Measurements from ENCODE around the gene ALDH16A1. TPM values are rescaled to one million over a fixed set of nuclear protein-coding genes. Genes with fewer than 3 reads are reported as not detected.
"Not testable (repeated sequence)": the region's sequence is repeated elsewhere in the genome, so short reads cannot be mapped to it uniquely, and the experiment has no call there.

Gene ALDH16A1
- total RNA-seq, 2 experiments from 2014 or later, result 43.4 to 46.8 TPM

DNA sequence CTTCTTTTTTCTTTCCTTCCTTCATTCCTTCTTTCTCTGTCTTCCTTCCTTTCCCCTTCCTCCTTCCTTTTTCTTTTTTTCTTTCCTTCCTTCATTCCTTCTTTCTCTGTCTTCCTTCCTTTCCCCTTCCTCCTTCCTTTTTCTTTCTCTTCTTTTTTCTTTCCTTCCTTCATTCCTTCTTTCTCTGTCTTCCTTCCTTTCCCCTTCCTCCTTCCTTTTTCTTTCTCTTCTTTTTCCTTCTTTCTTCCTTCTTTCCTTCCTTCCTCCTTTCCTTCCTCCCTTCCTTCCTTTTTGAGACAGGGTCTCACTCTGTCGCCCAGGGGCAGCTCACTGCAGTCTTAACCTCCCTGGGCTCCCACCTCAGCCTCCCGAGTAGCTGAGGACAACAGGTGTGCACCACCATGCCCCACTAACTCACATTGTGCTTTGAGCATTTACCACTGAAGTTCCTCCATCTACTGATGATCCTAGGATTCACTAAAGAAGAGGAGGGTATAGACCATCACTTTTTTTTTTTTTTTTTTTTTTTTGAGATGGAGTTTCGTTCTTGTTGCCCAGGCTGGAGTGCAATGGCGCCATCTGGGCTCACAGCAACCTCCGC lies 8.8 kb upstream of the ALDH16A1 start:
- DNase-seq; H3K9me3 Mint-ChIP-seq; intact Hi-C loops (cut with micrococcal nuclease): not testable (repeated sequence)
- Mint-ChIP-seq H3K4me1 (ENCODE audit: low read depth) (peaks cover 27% of the 10 kb centered on the region), H3K4me3 (peak overlapping the region; percentile 75), H3K36me3 (ENCODE audit: low read depth) (peaks cover 12% of the 10 kb centered on the region), H3K27me3 (ENCODE audit: low read depth) (peaks cover 31% of the 10 kb centered on the region), H3K27ac (peak overlapping the region; percentile 8)
- CTCF ChIA-PET, result interaction anchor here (0.6 to 1.6 kb wide), 6 partner anchors 50 to 637 kb away, joined by 3 to 6 read pairs (median 4); no protein-coding TSS in a partner anchor

DNA sequence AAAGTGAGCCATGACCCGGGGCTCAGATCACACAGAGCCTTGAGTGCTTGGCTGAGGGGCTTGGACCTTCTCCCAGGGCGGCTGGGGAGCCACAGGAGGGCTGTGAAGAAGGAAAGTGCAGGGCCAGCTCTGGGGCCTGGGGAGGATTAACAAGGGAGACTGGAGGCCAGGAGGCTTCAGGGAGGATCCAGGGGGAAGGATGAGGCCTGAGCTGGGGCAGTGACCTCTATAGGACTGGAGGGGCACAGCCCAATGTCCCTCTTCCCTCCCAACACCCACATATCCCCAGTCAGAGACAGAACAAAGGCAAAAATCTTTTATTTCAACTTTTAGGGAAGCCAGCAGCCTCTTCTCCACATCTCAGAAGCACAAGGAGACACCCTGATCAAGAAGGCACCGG lies 7.0 kb upstream of the ALDH16A1 start:
- peaks cover 36% of the 10 kb centered on the region for H3K4me1 Mint-ChIP-seq (ENCODE audit: low read depth)
- H3K27me3 Mint-ChIP-seq (ENCODE audit: low read depth), result peaks cover 13% of the 10 kb centered on the region
- CTCF ChIA-PET, result interaction anchor here (0.6 to 1.2 kb wide), 7 partner anchors 11 to 60 kb away, joined by 3 to 6 read pairs (median 3); no protein-coding TSS in a partner anchor
- H3K4me3 Mint-ChIP-seq, result no peak overlapping the region
- H3K9me3 Mint-ChIP-seq, result no peaks in the 10 kb centered on the region
- H3K36me3 Mint-ChIP-seq (ENCODE audit: low read depth), result peaks cover 23% of the 10 kb centered on the region
- no peak overlapping the region for H3K27ac Mint-ChIP-seq
- DNase-seq, result no peak
- intact Hi-C loops (cut with micrococcal nuclease), result no loop called here

DNA sequence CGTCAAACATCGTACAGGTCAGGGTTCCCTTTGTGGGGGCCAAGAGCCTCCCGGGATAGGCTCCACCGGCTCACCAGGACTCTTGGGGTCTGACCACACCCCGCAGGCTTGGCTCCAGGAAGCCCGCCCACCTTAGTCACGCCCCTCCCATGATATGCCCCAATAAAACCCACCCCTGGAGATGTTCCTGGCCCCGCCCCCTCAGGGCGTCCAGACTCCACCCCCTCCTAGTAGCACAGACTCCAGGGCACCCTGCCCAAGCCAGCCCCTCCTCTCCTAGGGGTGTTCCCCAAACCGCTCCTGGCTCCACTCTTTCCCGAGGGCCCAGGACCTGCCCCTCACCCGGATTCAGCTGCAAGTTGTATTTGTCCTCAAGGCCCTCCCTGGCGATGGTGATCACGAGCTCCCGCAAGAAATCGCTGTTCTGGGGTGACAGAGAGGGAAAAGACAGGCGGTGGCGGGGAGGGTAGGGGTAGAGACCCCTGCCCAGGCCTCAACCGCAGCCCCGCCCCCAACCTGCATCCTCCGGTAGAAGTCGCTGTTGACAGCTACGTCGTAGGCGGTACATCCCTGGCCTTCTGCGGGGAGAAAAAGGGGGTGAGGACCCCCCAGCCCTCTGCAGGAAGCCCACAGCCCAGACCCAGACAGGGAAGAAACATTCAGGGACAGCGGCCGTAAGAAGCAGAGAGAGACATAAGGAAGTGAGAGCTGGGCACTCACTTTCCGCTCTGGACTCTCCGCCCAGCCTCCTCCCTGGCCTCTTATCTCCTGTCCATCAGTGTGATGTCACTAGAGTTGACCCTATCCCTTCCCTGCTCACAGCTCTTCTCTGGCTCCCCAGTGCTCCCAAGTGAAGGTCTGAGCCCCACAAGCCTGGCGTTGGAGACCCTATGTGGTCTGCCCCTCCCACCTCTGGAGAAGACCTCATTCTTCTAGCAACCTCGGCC lies 5.3 kb upstream of the ALDH16A1 start:
- H3K9me3 Mint-ChIP-seq, result no peaks in the 10 kb centered on the region
- H3K27ac Mint-ChIP-seq, result no peak overlapping the region
- H3K4me3 Mint-ChIP-seq, result no peak overlapping the region
- H3K36me3 Mint-ChIP-seq (ENCODE audit: low read depth), result peaks cover 27% of the 10 kb centered on the region
- peaks cover under 1% of the 10 kb centered on the region for H3K27me3 Mint-ChIP-seq (ENCODE audit: low read depth)
- CTCF ChIA-PET, result interaction anchor here (2.2 kb wide), 1 partner anchor 25 kb away, joined by 5 read pairs; no protein-coding TSS in a partner anchor
- intact Hi-C loops (cut with micrococcal nuclease), result no loop called here
- peak; percentile 25 for DNase-seq
- H3K4me1 Mint-ChIP-seq (ENCODE audit: low read depth), result peaks cover 35% of the 10 kb centered on the region

DNA sequence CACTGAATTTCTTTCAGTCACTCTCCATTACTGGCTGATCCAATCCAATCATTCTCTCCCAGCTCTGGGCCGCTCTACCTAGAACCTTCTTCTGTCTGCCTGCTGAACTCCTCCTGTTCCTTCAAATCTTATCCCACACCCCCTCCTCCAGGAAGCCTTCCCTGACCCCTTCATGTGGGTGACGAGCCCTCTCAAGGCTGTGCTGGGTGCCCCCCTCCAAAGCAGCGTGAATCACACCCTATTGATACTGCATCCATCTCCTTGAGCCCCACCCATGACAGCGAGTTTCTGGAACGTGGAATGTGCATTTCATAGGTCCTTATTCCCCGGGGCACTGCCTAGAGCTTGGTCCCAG lies 4.6 kb upstream of the ALDH16A1 start:
- H3K36me3 Mint-ChIP-seq (ENCODE audit: low read depth), result peaks cover 27% of the 10 kb centered on the region
- no peaks in the 10 kb centered on the region for H3K27me3 Mint-ChIP-seq (ENCODE audit: low read depth)
- intact Hi-C loops (cut with micrococcal nuclease), result no loop called here
- no peak overlapping the region for H3K4me3 Mint-ChIP-seq
- no peak overlapping the region for H3K27ac Mint-ChIP-seq
- DNase-seq, result no peak
- CTCF ChIA-PET, result interaction anchor here (2.2 kb wide), 1 partner anchor 25 kb away, joined by 5 read pairs; no protein-coding TSS in a partner anchor
- peaks cover 35% of the 10 kb centered on the region for H3K4me1 Mint-ChIP-seq (ENCODE audit: low read depth)
- H3K9me3 Mint-ChIP-seq, result no peaks in the 10 kb centered on the region

DNA sequence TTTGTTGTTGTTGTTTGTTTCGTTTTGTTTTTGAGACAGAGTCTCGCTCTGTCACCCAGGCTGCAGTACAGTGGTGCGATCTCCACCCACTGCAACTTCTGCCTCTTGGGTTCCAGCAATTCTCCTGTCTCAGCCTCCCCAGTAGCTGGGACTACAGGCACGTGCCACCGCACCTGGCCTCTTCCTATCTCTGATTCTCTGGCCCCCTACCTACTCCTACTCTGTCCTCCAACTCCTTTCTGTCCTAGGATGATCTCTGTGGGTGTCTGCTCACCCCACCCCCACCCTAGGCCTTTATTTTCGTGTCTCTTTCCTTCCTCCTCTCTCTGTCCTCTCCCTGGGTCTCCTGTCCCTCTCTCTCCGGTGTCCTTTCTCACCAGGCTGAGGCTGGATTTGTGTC lies 2.6 kb upstream of the ALDH16A1 start:
- peak overlapping the region; percentile 100 for H3K27ac Mint-ChIP-seq
- H3K27me3 Mint-ChIP-seq (ENCODE audit: low read depth), result no peaks in the 10 kb centered on the region
- DNase-seq, result no peak
- H3K4me1 Mint-ChIP-seq (ENCODE audit: low read depth), result peaks cover 32% of the 10 kb centered on the region
- CTCF ChIA-PET, result interaction anchor here (0.6 to 2.2 kb wide), 6 partner anchors 20 to 266 kb away, joined by 3 to 17 read pairs (median 4); partner anchors contain the start of gene FLT3LG
- peak overlapping the region; percentile 100 for H3K4me3 Mint-ChIP-seq
- intact Hi-C loops (cut with micrococcal nuclease), result loop anchor here (5.0 to 10.0 kb wide), 3 partner anchors 317 to 1088 kb away; partner anchors contain the start of genes AP2A1, C19orf73, LIN7B and PPFIA3
- H3K9me3 Mint-ChIP-seq, result no peaks in the 10 kb centered on the region
- peaks cover 29% of the 10 kb centered on the region for H3K36me3 Mint-ChIP-seq (ENCODE audit: low read depth)

DNA sequence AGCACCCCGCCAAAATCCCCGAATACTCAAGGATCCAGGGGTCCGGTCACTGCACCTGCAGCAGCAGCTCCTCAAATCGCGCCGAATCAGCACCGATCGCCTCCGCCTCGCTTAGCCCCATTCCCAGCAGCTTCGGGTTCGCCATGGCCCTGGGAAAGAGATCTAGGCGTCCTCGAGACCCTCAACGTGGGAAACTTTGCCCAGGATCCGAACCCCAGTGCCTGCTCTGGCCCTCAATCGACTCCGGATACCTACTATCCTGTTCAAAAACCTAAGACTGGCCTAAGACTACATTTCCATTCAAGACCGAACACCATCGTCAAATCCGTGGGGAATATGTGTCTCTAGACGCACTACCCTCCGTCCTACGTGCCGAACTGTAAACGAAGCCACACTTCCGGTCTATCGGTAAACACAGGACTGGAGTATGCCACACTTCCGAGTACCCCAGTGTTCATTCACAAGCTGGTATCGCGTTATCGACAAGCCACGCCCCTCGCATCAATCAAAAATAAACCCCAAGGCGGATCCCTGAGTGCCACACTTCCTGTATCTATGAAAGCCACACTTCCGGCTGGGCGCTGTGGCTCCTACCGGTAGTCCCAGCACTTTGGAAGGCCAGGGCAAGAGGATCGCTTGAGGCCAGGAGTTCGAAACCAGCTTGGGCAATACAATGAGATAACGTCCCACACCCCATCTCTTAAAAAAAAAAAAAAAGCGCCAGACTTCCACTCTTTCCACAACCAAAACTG lies 1.4 kb upstream of the ALDH16A1 start, which contains the start of gene PIH1D1:
Gene PIH1D1 (minus strand): TSS at position 385 of the 752 bp plus-strand sequence. CDS start 240 bp downstream, at position 145.
- Mint-ChIP-seq H3K9me3 (no peaks in the 10 kb centered on the region), H3K4me1 (ENCODE audit: low read depth) (peaks cover 40% of the 10 kb centered on the region), H3K4me3 (peak within 1 kb of the TSS; percentile 100), H3K36me3 (ENCODE audit: low read depth) (peaks cover 27% of the 10 kb centered on the region), H3K27me3 (ENCODE audit: low read depth) (no peaks in the 10 kb centered on the region), H3K27ac (peak within 1 kb of the TSS; percentile 100)
- intact Hi-C loops (cut with micrococcal nuclease), result loop anchor here (1.0 to 10.0 kb wide), 6 partner anchors 8 to 1089 kb away; partner anchors contain the start of genes AP2A1, C19orf73, CD37 and LIN7B
- DNase-seq, result peak; percentile 99
- CTCF ChIA-PET, result interaction anchor here (0.8 to 2.2 kb wide), 6 partner anchors 19 to 60 kb away, joined by 3 to 17 read pairs (median 6); partner anchors contain the start of gene FLT3LG

DNA sequence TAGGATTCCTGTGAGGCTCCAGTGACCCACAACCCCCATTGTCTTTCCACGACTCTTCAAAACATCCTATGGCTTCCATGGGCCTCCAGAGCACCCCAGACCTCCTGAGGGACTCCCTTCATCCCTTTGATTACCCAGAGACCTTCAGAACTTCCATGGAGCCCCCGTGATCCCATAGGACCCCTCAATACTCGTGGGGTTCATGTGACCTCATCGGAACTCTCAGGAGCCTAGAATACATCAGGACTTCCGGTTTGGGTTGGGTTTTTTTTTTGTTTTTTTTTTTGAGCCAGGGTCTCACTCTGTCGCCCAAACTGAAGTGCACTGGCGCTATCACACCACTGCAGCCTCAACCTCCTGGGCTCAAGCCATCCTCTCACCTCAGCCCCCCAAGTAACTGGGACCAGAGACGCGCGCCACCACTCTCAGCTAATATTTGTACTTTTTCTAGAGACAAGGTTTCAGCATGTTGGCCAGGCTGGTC lies 774 bp downstream of the ALDH16A1 start:
- CTCF ChIA-PET, result interaction anchor here (1.3 to 2.1 kb wide), 3 partner anchors 17 to 22 kb away, joined by 3 to 10 read pairs (median 9); partner anchors contain the start of gene FLT3LG

DNA sequence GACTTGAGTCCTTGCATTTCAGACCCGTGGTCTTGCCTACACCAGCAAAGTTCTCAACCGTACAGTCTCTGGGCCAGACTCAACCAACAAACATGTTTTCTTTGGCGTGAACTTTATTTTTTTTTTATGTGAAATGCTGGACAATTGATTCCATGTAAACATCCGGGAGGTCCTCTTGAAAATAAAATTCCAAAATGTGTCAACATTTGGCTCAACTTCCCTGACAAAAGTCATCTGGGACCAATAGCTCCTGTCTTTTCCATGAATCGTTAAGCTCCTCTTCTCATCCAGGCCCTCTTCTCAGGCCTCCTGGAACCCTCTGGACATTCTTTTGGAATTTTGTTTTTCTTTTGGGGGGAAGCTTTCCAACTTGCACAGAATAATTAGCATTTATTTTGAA lies 2.7 kb downstream of the ALDH16A1 start:
- no peak overlapping the region for H3K4me3 Mint-ChIP-seq
- intact Hi-C loops (cut with micrococcal nuclease), result loop anchor here (10.0 kb wide), 1 partner anchor 341 kb away; the partner anchor contains the start of genes C19orf73, LIN7B and PPFIA3
- H3K27me3 Mint-ChIP-seq (ENCODE audit: low read depth), result no peaks in the 10 kb centered on the region
- peaks cover 12% of the 10 kb centered on the region for H3K36me3 Mint-ChIP-seq (ENCODE audit: low read depth)
- no peaks in the 10 kb centered on the region for H3K9me3 Mint-ChIP-seq
- CTCF ChIA-PET, result interaction anchor here (0.6 to 3.4 kb wide), 3 partner anchors 17 to 23 kb away, joined by 3 to 9 read pairs (median 4); no protein-coding TSS in a partner anchor
- DNase-seq, result no peak
- H3K4me1 Mint-ChIP-seq (ENCODE audit: low read depth), result peaks cover 23% of the 10 kb centered on the region
- H3K27ac Mint-ChIP-seq, result peak overlapping the region; percentile 0

More for the DNA sequence above, 774 bp downstream of the ALDH16A1 start:
- no peaks in the 10 kb centered on the region for H3K9me3 Mint-ChIP-seq
- no peaks in the 10 kb centered on the region for H3K27me3 Mint-ChIP-seq (ENCODE audit: low read depth)
- intact Hi-C loops (cut with micrococcal nuclease), result loop anchor here (1.0 to 10.0 kb wide), 10 partner anchors 17 to 1091 kb away; partner anchors contain the start of genes AP2A1, C19orf73, CD37 and LIN7B
- DNase-seq, result no peak
- peak overlapping the region; percentile 100 for H3K4me3 Mint-ChIP-seq
- H3K36me3 Mint-ChIP-seq (ENCODE audit: low read depth), result peaks cover 18% of the 10 kb centered on the region
- peaks cover 39% of the 10 kb centered on the region for H3K4me1 Mint-ChIP-seq (ENCODE audit: low read depth)
- peak overlapping the region; percentile 100 for H3K27ac Mint-ChIP-seq

DNA sequence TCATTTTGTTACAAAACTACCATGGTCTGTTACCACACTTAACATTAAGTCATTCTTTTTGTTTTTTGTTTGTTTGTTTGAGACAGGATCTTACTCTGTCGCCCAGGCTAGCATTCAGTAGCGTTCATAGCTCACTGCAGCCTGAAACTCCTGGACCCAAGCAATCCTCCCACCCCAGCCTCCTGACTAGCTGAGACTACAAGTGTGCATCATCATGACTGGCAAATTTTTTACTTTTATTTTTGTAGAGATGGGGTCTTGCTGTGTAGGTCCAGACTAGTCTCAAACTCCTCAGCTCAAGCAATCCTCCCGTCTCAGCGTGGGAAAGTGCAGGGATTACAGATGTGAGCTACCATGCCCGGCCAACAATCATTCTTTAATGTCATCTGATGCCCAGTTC lies 3.3 kb downstream of the ALDH16A1 start:
- CTCF ChIA-PET, result interaction anchor here (0.6 to 3.4 kb wide), 3 partner anchors 15 to 23 kb away, joined by 3 to 9 read pairs (median 4); no protein-coding TSS in a partner anchor
- Mint-ChIP-seq H3K36me3 (ENCODE audit: low read depth) (peaks cover 12% of the 10 kb centered on the region), H3K9me3 (no peaks in the 10 kb centered on the region), H3K27me3 (ENCODE audit: low read depth) (no peaks in the 10 kb centered on the region), H3K4me1 (ENCODE audit: low read depth) (peaks cover 20% of the 10 kb centered on the region), H3K4me3 (no peak overlapping the region), H3K27ac (peak overlapping the region; percentile 0)
- no peak for DNase-seq
- intact Hi-C loops (cut with micrococcal nuclease), result loop anchor here (10.0 kb wide), 1 partner anchor 342 kb away; the partner anchor contains the start of genes C19orf73, LIN7B and PPFIA3

DNA sequence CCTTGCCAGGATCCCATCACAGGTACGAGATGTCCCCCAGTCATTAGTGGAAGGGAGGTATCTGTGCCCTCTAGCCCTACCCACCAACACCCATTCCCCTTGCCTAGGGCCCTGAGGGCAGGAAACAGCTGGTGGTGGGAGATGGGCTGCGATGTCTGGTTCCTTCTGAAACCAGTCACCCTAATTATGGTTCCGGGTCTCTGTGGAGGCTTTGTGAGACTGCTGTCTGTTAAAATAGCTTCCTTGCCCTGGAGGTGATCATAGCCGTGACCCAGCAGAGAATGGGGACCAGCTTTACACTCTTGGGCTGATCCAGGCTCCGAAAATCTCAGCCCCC lies 5.5 kb downstream of the ALDH16A1 start:
- H3K4me1 Mint-ChIP-seq (ENCODE audit: low read depth), result peaks cover 12% of the 10 kb centered on the region
- H3K27ac Mint-ChIP-seq, result no peak overlapping the region
- intact Hi-C loops (cut with micrococcal nuclease), result loop anchor here (10.0 kb wide), 1 partner anchor 344 kb away; the partner anchor contains the start of genes C19orf73, LIN7B and PPFIA3
- H3K36me3 Mint-ChIP-seq (ENCODE audit: low read depth), result peaks cover 7% of the 10 kb centered on the region
- CTCF ChIA-PET, result interaction anchor here (0.6 kb wide), 1 partner anchor 12 kb away, joined by 3 read pairs; no protein-coding TSS in a partner anchor
- no peaks in the 10 kb centered on the region for H3K9me3 Mint-ChIP-seq
- H3K27me3 Mint-ChIP-seq (ENCODE audit: low read depth), result no peaks in the 10 kb centered on the region
- no peak for DNase-seq
- no peak overlapping the region for H3K4me3 Mint-ChIP-seq

DNA sequence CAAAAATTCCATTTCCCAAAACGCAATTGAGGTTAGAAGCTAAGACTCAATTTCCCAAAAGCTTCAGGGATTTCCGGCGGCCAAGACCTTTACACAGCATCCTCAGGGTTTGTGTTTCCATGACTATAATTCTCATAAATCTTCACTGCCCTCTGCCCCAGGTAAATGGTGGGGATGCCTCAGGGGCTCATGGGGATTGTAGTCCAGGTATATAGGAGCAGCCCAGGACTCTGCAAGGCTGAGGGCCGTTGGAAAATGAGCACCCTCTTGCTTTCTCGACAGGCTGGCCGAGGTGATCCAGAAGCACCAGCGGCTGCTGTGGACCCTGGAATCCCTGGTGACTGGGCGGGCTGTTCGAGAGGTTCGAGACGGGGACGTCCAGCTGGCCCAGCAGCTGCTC lies 6.4 kb downstream of the ALDH16A1 start:
- Mint-ChIP-seq H3K36me3 (ENCODE audit: low read depth) (peaks cover 7% of the 10 kb centered on the region), H3K4me3 (no peak overlapping the region), H3K9me3 (no peaks in the 10 kb centered on the region), H3K27ac (no peak overlapping the region), H3K4me1 (ENCODE audit: low read depth) (peaks cover 12% of the 10 kb centered on the region), H3K27me3 (ENCODE audit: low read depth) (no peaks in the 10 kb centered on the region)
- no peak for DNase-seq
- intact Hi-C loops (cut with micrococcal nuclease), result loop anchor here (10.0 kb wide), 1 partner anchor 345 kb away; the partner anchor contains the start of genes C19orf73, LIN7B and PPFIA3
- CTCF ChIA-PET, result interaction anchor here (0.7 to 1.0 kb wide), 2 partner anchors 14 to 79 kb away, joined by 3 to 4 read pairs; partner anchors contain the start of gene FLT3LG

Data from activated naive CD4-positive, alpha-beta T cell treated with anti-CD3 and anti-CD28 coated beads for 36 hours (primary cell).